HEK293 (cell line): Measurements from ENCODE around the gene SORL1.

Experiments used
- CTCF ChIA-PET: fragments of 350-600 bp; formaldehyde crosslinking; extraction: SDS; loops from one replicate; lab custom pipeline; 2021; ENCODE audit warnings: antibody characterized with exemption; lab: Yijun Ruan, JAX
- POLR2A ChIA-PET: fragments of 300-600 bp; formaldehyde crosslinking; extraction: SDS; loops from one replicate; lab custom pipeline; 2020; ENCODE audit warnings: antibody characterized with exemption, inconsistent platforms; lab: Yijun Ruan, JAX
- H3K27ac ChIP-seq: fragments of 200-500 bp; sonication (Bioruptor generic); 2 replicates; pipeline ENCODE4 v1.5.1; 2014; ENCODE audit warnings: low read depth, low read length, control low read depth, inconsistent platforms; ENCODE audit errors: extremely low read depth
- H3K36me3 ChIP-seq, 2 experiments: fragments of 200-500 bp in 1 of 2; sonication (Bioruptor generic) in 1 of 2; 1 replicate in 1 of 2; 2 replicates in 1 of 2; pipeline ENCODE4 v1.5.1; 2014 to 2017; ENCODE audit warnings: inconsistent platforms in 2 of 2, low read length in 2 of 2; ENCODE audit not compliant: control insufficient read depth in 2 of 2, insufficient read depth in 1 of 2
- H3K4me1 ChIP-seq: fragments of 200-500 bp; sonication (Bioruptor generic); 2 replicates; pipeline ENCODE4 v1.5.1; 2014; ENCODE audit warnings: mild to moderate bottlenecking, low read length, inconsistent platforms; ENCODE audit not compliant: control insufficient read depth, insufficient read depth
- H3K4me3 ChIP-seq: 2 replicates; pipeline ENCODE4 v1.5.1; 2011; ENCODE audit warnings: low read depth, mild to moderate bottlenecking, control low read depth, low read length, moderate library complexity
- H3K9me3 ChIP-seq: fragments of 200-500 bp; sonication (Bioruptor generic); 2 replicates; pipeline ENCODE4 v1.5.1; 2014; ENCODE audit warnings: low read depth, low read length, inconsistent platforms; ENCODE audit not compliant: control insufficient read depth, insufficient read depth
- EGR2 ChIP-seq: fragments of 450-650 bp; formaldehyde crosslinking; IDR thresholded peaks from 2 replicates; pipeline ENCODE4 v1.5.1; 2016; ENCODE audit warnings: low read depth, missing biosample characterization, missing genetic modification characterization
- GLIS1 ChIP-seq: fragments of 450-650 bp; formaldehyde crosslinking; IDR thresholded peaks from 2 replicates; pipeline ENCODE4 v1.5.1; 2016; ENCODE audit warnings: missing biosample characterization, missing genetic modification characterization
- MYNN ChIP-seq: fragments of 450-650 bp; formaldehyde crosslinking; IDR thresholded peaks from 2 replicates; pipeline ENCODE4 v1.5.1; 2016; ENCODE audit warnings: missing biosample characterization, missing genetic modification characterization, borderline replicate concordance
- PRDM4 ChIP-seq: fragments of 450-650 bp; formaldehyde crosslinking; IDR thresholded peaks from 2 replicates; pipeline ENCODE4 v1.5.1; 2017; ENCODE audit warnings: missing biosample characterization, missing genetic modification characterization
- REPIN1 ChIP-seq: fragments of 450-650 bp; formaldehyde crosslinking; IDR thresholded peaks from 2 replicates; pipeline ENCODE4 v1.5.1; 2017; ENCODE audit warnings: missing biosample characterization, missing genetic modification characterization, low read depth
- SETDB1 ChIP-seq: IDR thresholded peaks from one replicate; pipeline ENCODE4 v1.6.1; 2017; ENCODE audit warnings: mild to moderate bottlenecking, low read length, moderate library complexity, mixed read lengths; ENCODE audit not compliant: insufficient read length
- SP2 ChIP-seq: fragments of 450-650 bp; formaldehyde crosslinking; IDR thresholded peaks from 2 replicates; pipeline ENCODE4 v1.5.1; 2016; ENCODE audit warnings: missing biosample characterization, missing genetic modification characterization
- ZBTB11 ChIP-seq: fragments of 450-650 bp; formaldehyde crosslinking; conservative IDR thresholded peaks from 2 replicates; pipeline ENCODE4 v1.5.1; 2016; ENCODE audit warnings: low read depth, missing biosample characterization, missing genetic modification characterization
- ZBTB21 ChIP-seq: fragments of 450-650 bp; formaldehyde crosslinking; IDR thresholded peaks from 2 replicates; pipeline ENCODE4 v1.5.1; 2017; ENCODE audit warnings: missing biosample characterization, missing genetic modification characterization
- ZBTB44 ChIP-seq: fragments of 450-650 bp; IDR thresholded peaks from 2 replicates; pipeline ENCODE4 v1.5.1; 2018; ENCODE audit warnings: missing biosample characterization, mild to moderate bottlenecking, missing genetic modification characterization
- ZNF146 ChIP-seq: fragments of 450-650 bp; formaldehyde crosslinking; IDR thresholded peaks from 2 replicates; pipeline ENCODE4 v1.5.1; 2016; ENCODE audit warnings: missing biosample characterization, missing genetic modification characterization
- ZNF148 ChIP-seq: fragments of 450-650 bp; formaldehyde crosslinking; IDR thresholded peaks from 2 replicates; pipeline ENCODE4 v1.5.0; 2017; ENCODE audit warnings: missing biosample characterization, missing genetic modification characterization, borderline replicate concordance
- ZNF16 ChIP-seq: fragments of 450-650 bp; formaldehyde crosslinking; IDR thresholded peaks from 2 replicates; pipeline ENCODE4 v1.5.1; 2016; ENCODE audit warnings: low read depth, missing biosample characterization, missing genetic modification characterization
- ZNF2 ChIP-seq: fragments of 450-650 bp; formaldehyde crosslinking; IDR thresholded peaks from 2 replicates; pipeline ENCODE4 v1.5.1; 2016; ENCODE audit warnings: missing biosample characterization, missing genetic modification characterization
- ZNF280C ChIP-seq: fragments of 450-650 bp; formaldehyde crosslinking; IDR thresholded peaks from 2 replicates; pipeline ENCODE4 v1.5.1; 2016; ENCODE audit warnings: missing biosample characterization, missing genetic modification characterization
- ZNF639 ChIP-seq: fragments of 450-650 bp; formaldehyde crosslinking; IDR thresholded peaks from 2 replicates; pipeline ENCODE4 v1.5.1; 2016; ENCODE audit warnings: missing biosample characterization, missing genetic modification characterization
- ZNF76 ChIP-seq: fragments of 450-650 bp; formaldehyde crosslinking; IDR thresholded peaks from 2 replicates; pipeline ENCODE4; 2016; ENCODE audit warnings: low read depth, missing biosample characterization, missing genetic modification characterization, borderline replicate concordance
- ZNF837 ChIP-seq: fragments of 450-650 bp; formaldehyde crosslinking; IDR thresholded peaks from 2 replicates; pipeline ENCODE4 v1.5.1; 2016; ENCODE audit warnings: missing biosample characterization, missing genetic modification characterization
- ZSCAN5A ChIP-seq: fragments of 450-650 bp; formaldehyde crosslinking; IDR thresholded peaks from 2 replicates; pipeline ENCODE4 v1.5.1; 2016; ENCODE audit warnings: missing biosample characterization, missing genetic modification characterization

Gene SORL1

GRCh38 chr11:121469910-121470309, 17.8 kb downstream of the SORL1 start:
- H3K4me1 ChIP-seq, result peaks cover 12% of the 10 kb centered on the region
- no peak overlapping the region for H3K27ac ChIP-seq
- POLR2A ChIA-PET, result no interaction called here
- H3K9me3 ChIP-seq, result no peaks in the 10 kb centered on the region
- no peaks in the 10 kb centered on the region for H3K36me3 ChIP-seq
- CTCF ChIA-PET, result no interaction called here
- TF ChIP-seq ZBTB44, result no peak
- no peak for TF ChIP-seq EGR2 (tag by site-specific recombination)
- no peak for TF ChIP-seq SETDB1
- no peak for TF ChIP-seq ZNF148 (tag by site-specific recombination)
- TF ChIP-seq GLIS1 (tag by site-specific recombination), result no peak
- no peak for TF ChIP-seq ZNF146 (tag by site-specific recombination)
- TF ChIP-seq ZSCAN5A (tag by site-specific recombination), result no peak
- no peak for TF ChIP-seq ZNF76
- TF ChIP-seq ZNF837 (tag by site-specific recombination), result no peak
- TF ChIP-seq ZNF2 (tag by site-specific recombination), result no peak
- H3K4me3 ChIP-seq, result no peak overlapping the region

- POLR2A ChIA-PET, result no interaction called here
- H3K9me3 ChIP-seq, result no peaks in the 10 kb centered on the region
- no peak overlapping the region for H3K4me3 ChIP-seq
- no peak overlapping the region for H3K27ac ChIP-seq
- no peaks in the 10 kb centered on the region for H3K36me3 ChIP-seq
- peaks cover 6% of the 10 kb centered on the region for H3K4me1 ChIP-seq
- CTCF ChIA-PET, result no interaction called here
- no peak for TF ChIP-seq PRDM4 (tag by site-specific recombination)
- TF ChIP-seq REPIN1, result no peak
- no peak for TF ChIP-seq ZBTB21
- TF ChIP-seq ZNF639 (tag by site-specific recombination), result no peak
- no peak for TF ChIP-seq ZBTB11
- no peak for TF ChIP-seq SP2
- no peak for TF ChIP-seq MYNN (tag by site-specific recombination)
- TF ChIP-seq ZNF280C, result no peak
- no peak for TF ChIP-seq ZNF16
Observed at GRCh38 chr11:121471167-121471566, 19.1 kb downstream of the SORL1 start.
